HG03097 (cell line): ENCODE results near the gene GCNA.

Experiments used
- ATAC-seq: cut with Tn5 transposase; IDR thresholded peaks from one replicate; pipeline ENCODE4 v1.9.1; 2021; ENCODE audit not compliant: unreplicated experiment, low FRiP score

Gene GCNA, protein sequence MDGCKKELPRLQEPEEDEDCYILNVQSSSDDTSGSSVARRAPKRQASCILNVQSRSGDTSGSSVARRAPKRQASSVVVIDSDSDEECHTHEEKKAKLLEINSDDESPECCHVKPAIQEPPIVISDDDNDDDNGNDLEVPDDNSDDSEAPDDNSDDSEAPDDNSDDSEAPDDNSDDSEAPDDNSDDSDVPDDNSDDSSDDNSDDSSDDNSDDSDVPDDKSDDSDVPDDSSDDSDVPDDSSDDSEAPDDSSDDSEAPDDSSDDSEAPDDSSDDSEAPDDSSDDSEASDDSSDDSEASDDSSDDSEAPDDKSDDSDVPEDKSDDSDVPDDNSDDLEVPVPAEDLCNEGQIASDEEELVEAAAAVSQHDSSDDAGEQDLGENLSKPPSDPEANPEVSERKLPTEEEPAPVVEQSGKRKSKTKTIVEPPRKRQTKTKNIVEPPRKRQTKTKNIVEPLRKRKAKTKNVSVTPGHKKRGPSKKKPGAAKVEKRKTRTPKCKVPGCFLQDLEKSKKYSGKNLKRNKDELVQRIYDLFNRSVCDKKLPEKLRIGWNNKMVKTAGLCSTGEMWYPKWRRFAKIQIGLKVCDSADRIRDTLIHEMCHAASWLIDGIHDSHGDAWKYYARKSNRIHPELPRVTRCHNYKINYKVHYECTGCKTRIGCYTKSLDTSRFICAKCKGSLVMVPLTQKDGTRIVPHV

DNA sequence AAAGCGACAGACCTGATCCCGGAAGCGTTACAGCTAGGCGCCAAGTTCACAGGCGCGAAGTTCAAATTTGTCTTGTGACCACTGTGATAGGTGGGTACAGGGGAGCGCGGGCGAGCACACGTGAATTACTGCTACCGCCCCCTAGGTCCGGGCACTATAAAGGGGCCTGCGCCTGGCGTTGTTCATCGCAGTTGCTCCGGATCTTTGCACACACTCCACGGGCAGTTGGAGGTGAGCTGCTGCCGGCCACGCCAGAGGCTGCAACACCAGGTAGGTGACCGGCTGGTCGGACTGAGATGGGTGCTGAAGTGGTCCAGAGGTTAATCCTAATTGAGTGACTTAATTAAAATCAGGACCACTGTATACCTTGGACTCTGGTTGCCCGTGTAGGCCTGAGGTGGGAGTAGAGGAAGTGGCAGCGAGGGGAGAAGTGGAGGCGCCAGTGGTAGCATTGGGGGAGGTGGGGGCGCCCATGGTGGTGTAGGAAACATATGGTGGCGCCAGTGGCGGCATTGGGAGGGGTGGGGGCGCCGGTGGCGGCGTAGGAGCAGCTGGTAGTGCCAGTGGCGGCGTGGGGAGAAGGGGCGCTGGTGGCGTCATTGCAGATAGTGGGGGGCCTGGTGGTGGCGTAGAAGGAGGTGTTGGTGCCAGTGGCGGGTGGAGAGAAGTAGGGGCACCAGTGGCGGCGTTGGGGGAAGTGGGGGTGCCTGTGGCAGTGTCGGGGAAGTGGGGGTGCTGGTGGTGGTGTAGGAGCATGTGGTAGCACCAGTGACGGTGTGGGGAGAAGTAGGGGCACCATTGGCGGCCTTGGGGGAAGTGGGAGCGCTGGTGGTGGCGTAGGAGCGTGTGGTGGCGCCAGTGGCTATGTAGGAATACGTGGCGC lies at the start of gene GCNA:
Gene GCNA, plus strand, starts transcription at position 185 of the 883 bp plus-strand sequence. CDS start 2,385 bp downstream, outside the sequence.
- no peak for ATAC-seq

DNA sequence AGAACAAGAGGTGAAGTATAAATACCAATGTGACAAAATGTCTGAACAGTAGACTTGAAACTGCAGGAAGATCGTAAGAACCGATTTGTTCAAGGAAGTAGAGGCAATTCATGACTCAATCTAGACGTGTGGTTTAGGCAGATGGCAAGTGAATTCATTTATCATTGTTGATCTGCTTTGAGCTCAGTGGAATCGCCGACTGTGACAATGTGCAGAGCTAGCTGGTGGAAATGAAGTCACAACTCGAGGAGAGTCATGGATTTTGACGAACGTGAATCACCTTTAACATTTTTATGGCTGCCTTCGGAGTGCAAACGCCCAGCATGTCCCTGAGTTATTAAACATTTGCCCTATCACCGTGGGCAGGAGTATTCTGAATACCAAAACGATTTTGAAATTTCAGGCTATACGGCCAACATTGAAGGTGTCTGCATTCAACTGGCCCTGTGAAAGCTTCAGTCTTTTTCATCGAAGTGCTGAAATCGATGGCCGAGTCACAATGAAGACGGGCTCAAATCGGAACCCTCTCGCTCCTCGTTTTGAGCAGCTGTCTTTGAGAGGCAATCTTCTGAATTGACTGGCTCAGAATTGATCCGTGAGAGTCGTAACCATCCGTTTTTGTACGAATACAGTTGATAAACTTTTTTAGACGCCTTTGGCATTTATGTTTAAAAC lies 46.0 kb upstream of the GCNA start:
- ATAC-seq: peak; percentile 6

DNA sequence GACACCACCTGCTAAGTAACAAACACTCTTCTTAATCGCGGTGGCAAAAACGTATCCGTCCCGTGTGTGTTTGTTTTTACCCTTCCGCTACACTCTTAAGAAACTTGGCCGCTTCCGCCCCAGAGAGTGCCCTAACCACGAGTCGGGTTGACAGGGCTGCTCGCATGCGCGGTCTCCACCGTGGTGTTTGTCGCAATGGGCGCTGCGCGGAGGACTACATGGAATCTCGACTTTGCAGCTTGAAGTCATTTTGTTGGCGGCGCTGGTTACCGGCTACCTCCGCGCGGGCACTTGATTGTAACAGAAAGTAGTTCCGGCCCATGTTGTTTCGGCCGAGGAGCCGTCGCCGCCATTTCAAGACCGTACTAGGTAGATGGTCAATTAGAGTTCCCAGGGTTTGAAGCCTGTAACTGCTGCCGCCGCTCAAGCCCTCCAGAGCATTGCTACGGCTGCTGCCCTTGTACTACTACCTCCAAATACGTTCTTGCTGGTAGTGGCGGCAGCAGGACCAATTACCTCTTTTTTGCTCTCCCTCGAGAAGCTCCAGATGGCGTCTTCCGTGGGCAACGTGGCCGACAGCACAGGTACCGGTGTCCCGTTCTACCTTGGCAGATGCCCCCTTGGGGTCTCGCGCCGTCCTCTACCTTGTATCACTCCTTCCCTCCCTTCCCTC lies 45.3 kb upstream of the GCNA start, which contains the start of gene OGT:
Gene OGT, plus strand, starts transcription at position 352 of the 673 bp plus-strand sequence. Its CDS starts 196 bp downstream, at position 548.
- ATAC-seq: peak; percentile 81

DNA sequence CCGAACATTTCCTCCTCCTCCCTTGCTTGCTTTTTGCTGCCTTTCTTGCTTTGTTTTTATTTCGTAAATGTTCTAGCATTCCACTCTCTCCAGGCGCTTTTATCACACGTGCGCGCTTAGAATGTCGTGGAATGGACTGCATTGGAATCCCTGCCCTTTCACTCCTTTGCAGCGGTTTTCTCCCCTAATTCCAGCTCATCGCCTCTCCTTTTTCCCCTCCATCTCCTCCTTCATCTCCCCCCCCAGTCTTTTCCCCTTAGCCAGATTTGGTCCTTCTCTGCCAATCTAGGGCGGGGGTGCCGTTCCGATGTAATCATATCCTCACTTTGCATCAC lies 44.8 kb upstream of the GCNA start:
- no peak for ATAC-seq

DNA sequence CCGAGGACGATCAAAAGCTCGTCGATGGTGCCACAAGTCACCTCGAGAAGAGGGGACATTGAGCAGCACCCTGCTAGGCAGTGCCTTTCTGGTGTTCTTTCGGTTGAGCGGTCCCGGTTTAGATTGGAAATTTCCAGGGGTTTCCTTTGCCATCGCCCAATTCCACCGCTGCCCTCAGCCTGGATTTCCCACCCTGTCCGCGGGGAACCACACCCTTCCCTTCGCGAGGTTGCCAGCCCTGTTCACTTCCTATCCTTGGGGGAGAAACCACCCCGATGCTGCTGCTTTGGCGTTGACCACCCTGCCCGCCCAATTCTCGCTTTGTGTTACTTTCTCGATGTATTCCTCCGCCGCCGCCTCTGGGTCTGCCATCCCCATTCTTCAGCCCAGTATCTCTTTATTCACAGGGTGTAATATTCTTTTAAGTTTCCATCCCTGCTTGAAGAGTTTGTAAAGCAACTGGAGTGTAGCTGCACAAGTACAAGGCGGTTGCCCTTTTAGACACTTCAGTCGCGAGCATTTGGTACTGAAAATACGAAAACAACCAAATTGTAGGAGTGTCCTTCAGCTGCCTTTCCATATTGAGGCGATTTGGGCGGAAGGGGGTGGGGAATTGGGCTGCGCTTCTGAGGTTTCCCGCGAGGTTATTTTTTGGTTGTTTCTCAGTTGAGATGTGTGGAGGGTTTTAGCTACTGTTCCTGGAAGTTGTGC lies 44.2 kb upstream of the GCNA start:
- no peak for ATAC-seq

DNA sequence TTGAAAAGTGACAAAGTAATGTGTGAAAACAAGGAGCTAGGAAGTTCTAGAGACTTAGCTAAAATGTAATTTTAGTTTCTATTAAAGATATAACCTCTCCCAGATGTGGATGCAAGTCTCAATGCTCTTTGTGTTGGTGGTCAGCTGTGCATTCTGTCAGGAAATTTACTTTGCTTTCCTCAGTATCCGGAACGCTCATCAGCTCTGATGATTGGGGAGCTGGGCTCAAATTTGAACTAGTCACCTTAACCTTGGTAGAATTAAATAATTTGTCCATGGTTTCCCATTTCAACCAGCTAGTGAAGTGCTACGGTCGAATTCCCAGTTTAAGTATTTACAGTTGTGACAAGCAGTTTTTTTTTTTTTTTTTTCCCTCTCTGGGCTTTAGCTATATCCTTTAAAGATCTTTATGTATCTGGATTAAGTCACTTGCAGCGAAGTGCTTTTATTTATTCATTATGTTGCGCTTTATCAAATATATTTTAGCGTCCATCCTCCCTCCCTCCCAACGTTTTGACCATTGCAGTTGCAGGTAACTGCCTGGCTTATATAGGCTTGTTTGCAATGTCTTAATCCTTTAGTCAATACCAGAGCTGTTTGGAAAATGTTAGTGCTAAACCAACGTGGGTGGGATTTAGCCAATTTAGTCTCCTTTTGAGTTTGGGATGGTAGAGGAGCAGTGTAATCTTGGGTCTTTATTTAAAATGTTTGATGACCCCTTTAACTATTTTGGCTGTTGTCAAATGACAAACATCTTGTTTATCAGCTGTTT lies 43.3 kb upstream of the GCNA start:
- ATAC-seq: no peak

DNA sequence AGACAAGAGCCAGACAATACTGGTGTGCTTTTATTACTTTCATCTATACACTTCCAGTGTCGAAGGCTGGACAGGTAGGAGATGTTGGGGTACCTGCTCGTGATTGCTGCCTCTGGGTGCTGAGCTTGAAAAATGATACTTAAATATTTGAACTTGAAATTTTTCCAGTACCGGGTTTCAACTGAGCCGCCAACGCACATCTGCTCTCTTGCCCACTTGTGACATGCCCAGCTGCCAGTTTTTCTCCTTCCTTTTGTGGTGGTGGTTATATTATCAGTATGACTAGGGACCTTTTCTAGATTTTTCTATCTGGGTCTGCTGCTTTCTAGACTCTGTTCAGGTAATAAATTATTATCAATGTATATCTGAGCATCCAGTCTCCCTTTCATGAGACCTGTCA lies 42.0 kb upstream of the GCNA start:
- no peak for ATAC-seq

DNA sequence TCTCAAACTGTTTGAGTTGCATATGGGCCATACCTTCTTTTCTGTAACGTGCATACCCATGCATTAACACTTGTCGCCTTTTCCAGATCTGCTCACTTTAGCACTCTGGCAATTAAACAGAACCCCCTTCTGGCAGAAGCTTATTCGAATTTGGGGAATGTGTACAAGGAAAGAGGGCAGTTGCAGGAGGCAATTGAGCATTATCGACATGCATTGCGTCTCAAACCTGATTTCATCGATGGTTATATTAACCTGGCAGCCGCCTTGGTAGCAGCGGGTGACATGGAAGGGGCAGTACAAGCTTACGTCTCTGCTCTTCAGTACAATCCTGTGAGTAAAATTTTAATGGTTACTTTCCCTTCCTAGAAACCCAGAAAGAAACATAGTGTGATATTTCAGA lies 40.5 kb upstream of the GCNA start:
- no peak for ATAC-seq

DNA sequence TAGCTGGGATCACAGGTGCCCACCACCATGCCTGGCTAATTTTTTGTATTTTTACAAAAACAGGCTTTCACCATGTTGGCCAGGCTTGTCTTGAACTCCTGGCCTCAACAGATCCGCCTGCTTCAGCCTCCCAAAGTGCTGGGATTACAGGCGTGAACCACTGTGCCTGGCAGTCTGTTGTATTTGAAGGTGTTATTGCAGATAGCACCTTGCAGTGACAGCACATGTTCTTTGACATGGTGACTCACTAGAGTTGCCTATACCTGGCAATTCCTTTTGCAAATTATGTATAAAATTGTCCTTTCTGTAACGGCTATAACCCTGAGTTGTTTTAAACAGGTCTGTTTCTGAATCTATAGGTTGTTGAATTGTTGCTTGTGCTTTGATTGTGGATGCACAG lies 37.4 kb upstream of the GCNA start:
- ATAC-seq: no peak

DNA sequence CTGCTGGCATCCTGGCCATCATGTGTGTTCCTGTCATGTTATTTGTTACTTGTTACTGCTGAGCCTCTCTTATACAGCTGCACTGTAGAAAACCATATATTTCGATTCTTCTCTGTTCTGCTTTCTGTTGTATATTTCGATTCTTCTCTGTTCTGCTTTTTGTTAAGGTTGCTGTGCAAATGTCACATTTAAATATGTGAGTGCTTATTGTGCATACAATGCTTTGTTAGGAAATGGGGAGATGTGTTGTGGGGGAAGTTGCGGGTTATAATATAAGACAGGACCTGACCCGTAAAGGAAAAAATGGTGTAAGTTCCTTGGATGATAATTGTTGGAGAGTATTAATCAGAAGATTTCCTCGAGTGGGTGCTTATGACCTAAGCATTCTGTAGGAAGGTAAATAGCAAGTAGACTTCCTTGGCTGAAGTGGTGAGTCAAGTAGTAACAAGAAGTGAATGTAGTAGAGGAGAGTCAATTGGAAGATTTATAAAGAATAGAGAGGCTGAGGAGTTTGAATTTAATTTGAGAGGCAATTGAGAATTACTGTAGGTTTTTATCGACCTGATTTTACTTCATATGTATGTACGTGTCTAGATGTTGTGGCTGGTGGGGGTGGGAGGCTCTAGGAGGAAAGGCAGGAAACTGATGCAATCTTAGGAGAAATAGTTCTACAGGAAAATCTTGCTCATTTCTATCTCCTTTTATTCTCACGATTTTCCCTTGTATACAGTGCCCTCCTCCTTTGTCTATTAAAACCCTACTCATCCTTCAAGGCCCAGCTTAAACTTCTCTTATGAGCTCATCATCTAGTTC lies 36.8 kb upstream of the GCNA start:
- ATAC-seq: peak; percentile 58

DNA sequence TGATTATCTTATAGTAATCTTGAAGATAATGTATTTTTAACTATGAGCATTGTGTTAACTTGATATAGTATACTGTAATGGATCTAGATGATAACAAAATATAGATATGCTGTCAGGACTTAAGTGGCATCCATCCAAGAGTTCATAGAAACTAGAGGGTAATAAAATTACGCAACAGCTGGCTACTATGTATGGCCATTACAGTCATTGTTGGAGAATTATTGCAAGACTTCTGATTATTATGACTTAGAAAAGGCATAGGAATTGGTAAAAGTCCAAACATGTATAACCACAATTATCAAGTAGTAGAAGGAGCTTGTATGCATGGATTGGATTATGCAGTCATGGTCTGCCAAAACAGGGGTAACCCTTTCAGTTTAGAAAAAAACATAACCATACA lies 35.8 kb upstream of the GCNA start:
- no peak for ATAC-seq

DNA sequence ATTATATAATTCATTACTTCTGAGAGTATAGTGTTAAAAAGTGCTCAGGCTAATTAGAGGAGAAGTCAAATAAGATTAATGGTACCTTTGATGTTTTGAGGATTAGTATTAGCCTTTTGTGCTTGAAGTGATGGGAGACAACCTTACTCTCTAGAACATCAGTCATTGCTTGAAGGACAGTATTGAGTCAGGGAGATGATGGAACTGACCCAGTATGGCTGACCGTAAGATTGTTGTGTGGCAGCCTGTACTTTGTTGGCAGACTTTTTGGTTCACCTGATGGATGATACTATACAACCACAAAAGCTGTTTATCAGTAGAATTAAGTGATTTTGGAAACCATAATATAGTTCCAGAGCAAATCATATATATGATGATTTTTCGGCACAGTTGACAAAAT lies 35.4 kb upstream of the GCNA start:
- ATAC-seq: no peak

DNA sequence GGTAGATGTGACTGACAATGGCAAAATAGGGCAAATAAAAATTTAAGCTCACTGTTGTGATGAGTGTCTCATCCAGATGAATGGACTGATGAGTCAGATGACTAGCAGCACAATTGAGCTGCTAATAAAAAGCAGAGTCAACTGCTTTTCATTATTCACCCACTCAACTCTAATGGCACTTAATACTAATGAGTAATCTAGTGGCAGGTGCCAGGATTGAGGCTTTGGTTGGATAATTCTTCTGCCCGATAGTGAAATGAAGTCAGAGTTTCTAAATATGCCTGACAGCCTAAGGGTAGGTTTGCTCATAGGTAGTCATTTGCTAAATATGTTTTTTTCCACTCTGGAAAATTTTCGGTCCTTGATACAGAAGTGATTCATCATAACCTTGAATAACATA lies 34.9 kb upstream of the GCNA start:
- ATAC-seq: no peak

DNA sequence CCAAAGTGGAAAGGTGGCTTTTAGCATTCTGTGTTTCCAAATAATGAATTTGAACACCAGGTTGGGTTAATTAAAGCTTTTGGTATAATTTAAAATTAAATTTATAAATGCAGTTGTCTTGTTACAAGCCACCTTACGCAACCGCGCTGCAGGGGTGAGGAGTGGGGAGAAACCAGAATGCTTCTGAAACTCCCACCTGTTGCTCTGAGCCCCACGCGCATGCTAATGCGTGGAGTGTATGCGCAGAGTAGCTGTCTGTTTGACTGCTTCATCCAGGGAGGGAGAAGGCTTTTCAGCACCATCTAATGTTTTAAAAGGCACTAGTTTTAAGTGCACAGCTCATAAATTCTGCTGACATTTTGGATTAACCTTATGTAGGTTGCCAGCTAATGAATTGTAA lies 32.9 kb upstream of the GCNA start:
- no peak for ATAC-seq

DNA sequence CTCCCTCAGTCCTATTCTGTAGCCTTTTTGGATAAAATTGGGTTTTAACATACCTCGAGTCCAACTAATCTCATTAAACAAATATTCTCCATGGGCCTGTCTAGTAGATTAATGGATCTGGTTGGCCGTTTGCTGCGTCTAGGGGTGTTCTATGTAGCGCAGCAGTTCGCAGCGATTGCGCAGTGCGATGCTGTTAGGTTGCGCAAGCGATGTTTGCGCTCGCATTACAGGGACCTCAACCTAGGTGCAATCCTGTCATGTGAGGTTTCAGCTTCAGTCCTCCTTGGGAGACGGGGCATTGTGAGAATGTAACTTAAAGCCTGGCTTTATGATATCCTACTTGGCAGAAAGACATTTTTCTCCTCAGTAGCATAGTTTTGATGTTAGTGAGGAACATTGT lies 31.4 kb upstream of the GCNA start:
- no peak for ATAC-seq

DNA sequence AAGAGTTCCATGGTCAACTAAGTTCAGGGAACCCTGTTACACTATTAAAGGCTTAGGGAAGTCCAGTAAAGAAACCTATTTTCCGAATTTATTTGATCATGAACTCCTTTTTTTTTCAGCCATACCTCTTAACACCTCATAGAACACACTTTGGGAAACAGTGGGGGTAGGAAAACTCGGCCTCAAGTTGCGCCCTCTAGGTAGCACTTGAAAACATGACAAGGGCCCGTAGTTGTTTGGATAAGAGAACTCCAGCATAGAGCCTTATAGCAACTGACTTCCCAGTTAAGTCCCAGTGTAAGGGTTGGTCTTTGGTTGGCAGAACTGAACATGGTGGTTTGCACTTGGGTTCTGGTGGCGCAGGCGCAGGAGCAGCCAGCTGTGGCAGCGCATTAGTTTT lies 30.9 kb upstream of the GCNA start:
- ATAC-seq: no peak

DNA sequence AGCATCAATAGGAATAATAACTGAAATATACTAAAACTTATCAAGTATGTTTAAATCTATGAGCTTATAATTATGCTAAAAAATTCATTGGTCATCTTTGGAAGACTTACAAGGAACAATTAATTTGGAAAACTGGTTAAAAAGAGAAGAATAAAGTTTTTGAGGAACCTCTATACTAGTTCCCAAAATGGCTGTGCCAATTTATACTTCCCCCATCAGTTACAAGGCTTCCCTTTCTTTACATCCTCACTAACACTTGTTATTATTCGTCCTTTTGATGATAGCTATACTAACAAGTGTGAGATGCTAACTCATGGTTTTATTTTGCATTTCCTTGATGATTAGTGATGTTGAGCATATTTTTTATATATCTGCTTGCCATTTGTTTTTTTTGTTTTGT lies 28.3 kb upstream of the GCNA start:
- no peak for ATAC-seq

DNA sequence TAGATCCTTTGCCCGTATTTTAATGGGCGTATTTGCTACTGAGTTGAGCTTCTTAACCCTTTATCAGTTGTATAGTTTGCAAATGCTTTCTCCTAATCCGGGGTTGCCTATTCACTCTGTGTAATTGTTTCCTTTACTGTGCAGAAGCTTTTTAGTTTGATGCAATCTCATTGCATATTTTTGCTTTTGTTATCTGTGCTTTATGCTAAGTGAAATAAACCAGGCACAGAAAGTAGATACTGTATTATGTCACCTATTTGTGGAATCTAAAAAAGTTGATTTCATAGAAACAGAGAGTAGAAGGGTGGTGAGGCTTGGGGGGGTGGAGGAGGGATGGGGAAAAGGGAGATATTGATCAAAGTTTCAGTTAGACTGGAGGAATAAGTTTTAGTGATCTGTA lies 27.7 kb upstream of the GCNA start:
- ATAC-seq: no peak
